Parathyroid adenoma (tissue), 2 donors: ENCODE measurements around the gene PLEKHO2.

Experiments
- H2AFZ ChIP-seq: fragments of 300-600 bp; sonication (generic); one replicate; pipeline ENCODE4 v1.7.0; 2017; ENCODE audit warnings: antibody characterized with exemption, mild to moderate bottlenecking
- H3K27ac ChIP-seq: fragments of 300-600 bp; sonication (generic); one replicate; pipeline ENCODE4 v1.7.0; 2017
- H3K27me3 ChIP-seq: fragments of 300-600 bp; sonication (generic); one replicate; pipeline ENCODE4 v1.7.0; 2017; ENCODE audit warnings: low read length; ENCODE audit not compliant: control insufficient read depth, insufficient read depth
- H3K36me3 ChIP-seq: fragments of 300-600 bp; sonication (generic); one replicate; pipeline ENCODE4 v1.7.0; 2017; ENCODE audit warnings: low read length; ENCODE audit not compliant: control insufficient read depth, insufficient read depth
- H3K4me1 ChIP-seq: fragments of 300-600 bp; sonication (generic); one replicate; pipeline ENCODE4 v1.7.0; 2017; ENCODE audit warnings: control low read depth
- H3K4me2 ChIP-seq: fragments of 300-600 bp; sonication (generic); one replicate; pipeline ENCODE4 v1.7.0; 2017; ENCODE audit warnings: low read length
- H3K4me3 ChIP-seq: fragments of 300-600 bp; sonication (generic); one replicate; pipeline ENCODE4 v1.7.0; 2017; ENCODE audit warnings: low read depth, low read length
- H3K79me2 ChIP-seq: fragments of 300-600 bp; sonication (generic); one replicate; pipeline ENCODE4 v1.7.0; 2017; ENCODE audit warnings: control low read depth
- H3K9ac ChIP-seq: fragments of 300-600 bp; sonication (generic); one replicate; pipeline ENCODE4 v1.7.0; 2017; ENCODE audit warnings: mild to moderate bottlenecking
- H3K9me3 ChIP-seq: fragments of 300-600 bp; sonication (generic); one replicate; pipeline ENCODE4 v1.7.0; 2017; ENCODE audit warnings: low read length; ENCODE audit not compliant: control insufficient read depth
- CTCF ChIP-seq: fragments of 300-600 bp; sonication (generic); IDR thresholded peaks from one replicate; pipeline ENCODE4 v1.7.0; 2017; ENCODE audit warnings: antibody characterized with exemption, mild to moderate bottlenecking
- donor health status: primary hyperparathyroidism.

Gene PLEKHO2

GRCh38 chr15:64847876-64848716 lies 6.4 kb downstream of the PLEKHO2 start:
- Histone ChIP-seq H3K79me2 (no peaks in the 10 kb centered on the region), H3K36me3 (no peaks in the 10 kb centered on the region), H3K4me3 (no peak overlapping the region), H3K27ac (no peak overlapping the region), H3K9me3 (no peaks in the 10 kb centered on the region), H3K27me3 (no peaks in the 10 kb centered on the region), H3K4me1 (no peaks in the 10 kb centered on the region), H3K4me2 (no peak overlapping the region), H3K9ac (no peak overlapping the region), H2AFZ (no peak overlapping the region)
- TF ChIP-seq CTCF: no peak

- Histone ChIP-seq H2AFZ (no peak overlapping the region), H3K4me2 (no peak overlapping the region), H3K27me3 (no peaks in the 10 kb centered on the region), H3K9ac (no peak overlapping the region), H3K79me2 (no peaks in the 10 kb centered on the region), H3K9me3 (no peaks in the 10 kb centered on the region), H3K27ac (no peak overlapping the region), H3K36me3 (no peaks in the 10 kb centered on the region), H3K4me3 (no peak overlapping the region), H3K4me1 (no peaks in the 10 kb centered on the region)
- no peak for TF ChIP-seq CTCF
Measured at GRCh38 chr15:64850778-64851502, 9.2 kb downstream of the PLEKHO2 start.

- Histone ChIP-seq H3K9me3 (no peaks in the 10 kb centered on the region), H3K27me3 (no peaks in the 10 kb centered on the region), H3K9ac (no peak overlapping the region), H3K4me3 (no peak overlapping the region), H3K79me2 (no peaks in the 10 kb centered on the region), H3K27ac (no peak overlapping the region), H3K36me3 (no peaks in the 10 kb centered on the region), H3K4me2 (no peak overlapping the region), H2AFZ (no peak overlapping the region), H3K4me1 (no peaks in the 10 kb centered on the region)
- no peak for TF ChIP-seq CTCF
Measured at GRCh38 chr15:64851503-64851840, 9.8 kb downstream of the PLEKHO2 start.

- no peaks in the 10 kb centered on the region for H3K79me2 ChIP-seq
- H3K27ac ChIP-seq: peak overlapping the region; percentile 42
- TF ChIP-seq CTCF: no peak
- peaks cover 18% of the 10 kb centered on the region for H3K4me1 ChIP-seq
- H3K4me2 ChIP-seq: no peak overlapping the region
- H3K9me3 ChIP-seq: no peaks in the 10 kb centered on the region
- no peaks in the 10 kb centered on the region for H3K27me3 ChIP-seq
- H3K36me3 ChIP-seq: no peaks in the 10 kb centered on the region
- H3K4me3 ChIP-seq: no peak overlapping the region
- H2AFZ ChIP-seq: no peak overlapping the region
- H3K9ac ChIP-seq: no peak overlapping the region
Measured at GRCh38 chr15:64854041-64854440, 12.3 kb downstream of the PLEKHO2 start.
